HG03025 (cell line): ENCODE measurements around the gene PROM2.

Experiments
- ATAC-seq: cut with Tn5 transposase; IDR thresholded peaks from one replicate; pipeline ENCODE4 v1.9.1; 2021; ENCODE audit warnings: mild to moderate bottlenecking, moderate library complexity; ENCODE audit not compliant: unreplicated experiment, low FRiP score

The PROM2 gene

DNA sequence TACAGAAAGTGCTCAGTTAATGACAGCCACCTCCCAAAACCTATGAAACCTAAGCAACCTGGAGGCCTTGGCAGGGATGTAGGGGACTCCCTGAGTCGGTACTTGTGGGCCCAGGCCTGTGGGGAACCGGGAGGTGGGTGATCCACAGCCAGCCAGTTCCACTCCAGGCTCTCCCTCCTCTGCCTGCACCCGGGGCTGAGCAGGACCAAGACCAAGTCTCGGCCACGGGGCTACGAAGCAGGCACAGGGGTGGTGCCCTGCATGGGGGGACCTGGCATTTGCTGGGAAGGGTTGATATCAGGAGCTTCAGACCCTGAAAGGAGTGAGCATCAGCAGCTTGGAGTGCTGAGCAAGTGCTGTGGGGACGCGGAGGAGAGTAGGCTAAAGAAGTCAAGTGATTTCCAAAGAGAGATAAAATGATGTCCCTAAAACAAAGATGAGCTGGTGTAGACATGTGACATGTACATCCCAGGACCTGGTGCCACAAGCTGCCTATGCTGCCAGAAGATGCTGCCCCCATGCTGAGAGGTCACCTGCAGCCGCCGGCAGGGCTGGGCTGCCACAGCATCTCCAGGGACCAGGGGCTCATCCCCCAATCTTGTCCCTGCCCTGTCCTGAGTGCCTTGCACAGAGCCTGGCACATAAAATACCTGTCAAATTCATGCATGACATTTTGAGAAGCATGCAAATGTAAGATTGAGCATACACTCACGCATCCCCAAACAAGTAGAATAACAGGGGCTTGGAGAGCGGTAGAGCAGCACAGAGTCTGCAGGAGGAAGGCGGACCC is 44.4 kb downstream of the PROM2 start:
- ATAC-seq: no peak

DNA sequence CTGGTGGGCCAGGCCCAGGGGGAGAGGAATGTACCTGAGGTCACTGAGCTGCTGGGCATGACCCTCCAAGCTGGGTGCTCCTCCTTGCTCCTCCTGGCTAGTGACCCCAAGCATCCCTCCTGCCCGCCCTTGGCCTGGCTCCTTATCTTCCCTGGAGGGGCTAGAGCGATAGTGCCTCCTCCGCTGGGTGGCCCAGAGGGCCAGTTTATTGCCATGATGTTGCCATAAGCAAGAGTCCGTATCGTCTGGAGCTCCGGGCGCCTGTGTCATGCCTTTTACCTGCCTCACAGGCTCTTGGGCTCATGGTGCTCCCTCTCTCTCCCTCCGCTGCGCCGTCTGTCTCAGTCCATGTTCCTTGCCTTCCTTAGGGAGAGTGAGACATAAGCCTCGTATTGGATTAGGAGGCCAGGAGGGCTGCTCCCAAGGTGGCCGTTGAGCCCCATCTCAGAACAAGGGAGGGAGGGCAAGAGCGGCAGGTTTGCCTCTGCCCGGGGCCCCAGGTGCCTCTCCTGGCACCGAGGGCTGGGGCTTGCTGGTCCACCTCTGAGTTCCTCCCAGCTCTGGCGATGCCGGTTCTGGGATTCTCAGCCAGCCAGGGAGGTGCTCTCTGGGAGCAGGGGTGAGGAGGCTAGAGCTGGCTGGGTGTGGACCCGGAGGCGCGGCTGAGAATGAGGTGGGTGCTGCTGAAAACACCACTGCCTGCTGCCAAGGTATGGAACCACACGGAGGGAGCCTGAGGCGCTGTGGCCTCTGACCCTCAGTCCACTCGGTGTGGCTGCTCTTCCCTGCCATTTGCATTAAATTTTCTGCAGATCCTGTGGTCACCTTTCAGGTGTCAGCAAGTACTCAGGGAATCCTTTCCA is 45.5 kb downstream of the PROM2 start:
- no peak for ATAC-seq

DNA sequence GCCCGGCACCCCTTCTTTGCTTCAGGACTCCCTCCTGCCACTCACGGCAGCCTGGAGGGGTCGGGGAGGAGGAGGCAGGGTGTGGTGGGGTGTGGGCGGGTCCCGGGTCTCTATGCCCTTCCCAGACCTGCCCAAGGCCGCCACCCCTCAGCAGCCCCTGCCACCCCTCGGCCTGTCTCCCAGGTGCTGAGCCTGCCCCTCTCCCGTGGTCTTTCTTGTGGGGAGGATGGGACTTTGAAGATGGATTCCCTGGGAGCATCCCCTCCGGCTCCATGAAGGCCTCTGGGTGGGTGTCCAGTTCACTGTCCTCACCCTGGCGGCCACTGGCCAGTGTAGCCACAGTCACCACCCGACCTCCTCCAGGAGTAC is 46.1 kb downstream of the PROM2 start:
- ATAC-seq: no peak

DNA sequence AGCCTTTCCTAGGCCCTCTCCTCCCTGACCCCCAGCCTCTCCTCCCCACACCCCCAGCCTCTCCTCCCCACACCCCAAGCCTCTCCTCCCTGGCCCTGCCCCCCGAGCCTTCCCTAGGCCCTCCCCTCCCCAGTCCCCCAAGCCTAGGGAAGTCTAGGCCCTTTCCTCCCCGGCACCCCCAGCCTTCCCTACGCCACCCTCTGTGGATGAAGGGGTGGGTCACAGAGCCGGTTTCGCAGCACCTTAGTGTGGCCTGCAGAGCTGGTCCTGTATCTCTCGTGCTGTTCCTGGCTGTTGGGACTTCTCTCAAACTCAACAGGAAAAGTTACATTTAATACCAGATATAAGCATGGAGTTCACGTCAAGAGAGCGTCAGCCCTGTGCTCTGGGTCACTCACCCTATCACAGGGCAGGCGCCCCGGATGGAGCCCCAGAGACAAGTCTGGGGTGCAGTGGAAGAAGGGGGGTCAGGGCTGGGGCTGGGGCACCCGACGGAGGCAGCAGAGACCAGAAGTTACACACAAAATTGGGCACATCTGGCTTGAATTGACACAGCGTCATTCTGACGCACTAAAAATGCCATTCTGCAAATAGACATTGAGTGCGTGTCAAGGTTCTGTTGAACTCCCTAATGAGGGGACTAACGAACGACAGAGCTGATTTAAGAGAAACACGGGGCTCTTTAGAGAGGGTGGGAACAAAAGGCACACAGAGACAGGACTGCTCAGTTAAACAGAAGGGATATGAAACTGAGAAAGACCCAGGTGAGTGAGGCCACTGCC is 46.9 kb downstream of the PROM2 start:
- no peak for ATAC-seq

DNA sequence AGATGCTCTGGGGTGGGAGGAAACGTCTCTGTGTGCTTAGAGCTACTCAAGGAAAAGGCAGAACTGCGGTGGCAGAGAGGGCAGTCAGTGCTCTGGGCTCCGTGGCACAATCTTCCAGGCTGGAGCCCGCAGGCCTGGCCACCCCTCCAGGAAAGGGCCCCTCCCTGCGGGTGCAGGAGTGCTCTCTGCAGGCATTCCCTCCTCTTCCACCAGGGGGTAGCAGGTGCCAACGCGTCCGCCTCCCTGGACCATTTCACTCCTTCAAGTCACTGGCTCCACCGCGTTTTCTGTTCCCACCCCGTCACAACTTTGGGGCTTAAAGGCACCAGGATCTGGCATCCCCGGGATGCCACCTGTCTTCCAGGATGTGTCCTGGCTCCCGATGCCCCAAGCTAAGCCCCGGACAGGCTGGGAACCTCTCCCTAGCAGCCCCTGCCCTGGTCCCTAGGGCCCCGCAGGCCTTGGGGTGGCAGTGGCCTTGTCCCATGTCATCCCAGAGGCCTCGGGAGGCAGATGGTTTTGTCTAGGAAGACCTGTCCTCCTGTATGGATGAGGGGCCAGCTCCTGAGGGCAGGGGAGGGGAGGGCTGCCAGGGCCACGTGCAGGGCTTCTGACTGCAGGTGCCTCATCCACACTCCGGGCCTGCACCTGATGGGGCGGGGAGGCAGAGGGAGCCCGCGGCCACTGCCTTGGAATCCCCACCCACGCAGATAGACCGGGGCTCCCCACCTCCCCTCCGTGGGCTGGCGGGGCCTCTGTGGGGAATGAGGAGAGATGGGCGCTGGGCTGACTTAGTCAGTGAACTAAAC is 49.3 kb downstream of the PROM2 start:
- no peak for ATAC-seq

DNA sequence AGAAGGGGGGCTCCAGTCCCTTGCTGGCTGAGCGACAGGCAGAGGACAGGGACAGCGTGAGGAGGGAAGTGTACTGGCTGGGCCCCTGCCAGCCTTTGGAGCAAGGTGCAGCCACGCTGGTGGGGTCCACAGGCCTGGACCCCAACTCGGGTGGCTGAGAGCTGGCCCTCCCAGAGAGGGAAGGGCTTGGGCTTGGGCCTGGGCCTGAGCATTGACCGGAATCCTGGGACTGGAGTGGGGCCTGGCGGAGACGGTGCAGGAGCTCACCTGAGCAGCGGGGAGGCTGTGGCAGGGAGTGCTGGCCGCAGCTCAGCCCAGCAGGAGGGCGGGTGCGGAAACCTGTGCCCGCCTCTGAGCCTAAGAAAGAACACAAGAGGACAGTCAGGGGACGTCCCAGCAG is 50.8 kb downstream of the PROM2 start:
- no peak for ATAC-seq

DNA sequence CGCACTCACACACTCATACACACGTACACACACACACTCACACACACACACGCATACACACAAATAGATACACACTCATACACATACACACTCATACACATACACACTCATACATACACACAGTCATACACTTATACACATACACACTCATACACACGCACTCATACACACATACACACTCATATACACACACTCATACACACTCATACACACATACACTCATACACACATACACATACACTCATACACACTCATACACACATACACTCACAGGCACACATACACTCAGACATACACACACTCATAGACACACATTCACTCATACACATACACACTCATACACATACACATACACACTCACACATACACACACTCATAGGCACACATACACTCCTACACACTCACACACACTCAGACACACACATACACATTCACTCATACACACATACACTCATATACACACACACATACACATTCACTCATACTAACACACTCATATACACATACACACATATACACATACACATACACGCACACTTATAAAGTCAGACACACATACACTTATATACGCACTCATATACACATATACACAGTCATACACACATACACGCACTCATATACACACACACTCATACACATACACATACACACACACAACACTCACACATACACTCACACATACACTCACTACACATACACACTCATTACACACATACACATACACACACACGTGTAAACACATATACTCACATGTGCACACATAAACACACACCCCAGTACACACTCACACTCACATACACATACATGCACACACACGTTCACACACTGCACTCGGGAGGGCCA is 51.6 kb downstream of the PROM2 start:
- ATAC-seq: no peak

DNA sequence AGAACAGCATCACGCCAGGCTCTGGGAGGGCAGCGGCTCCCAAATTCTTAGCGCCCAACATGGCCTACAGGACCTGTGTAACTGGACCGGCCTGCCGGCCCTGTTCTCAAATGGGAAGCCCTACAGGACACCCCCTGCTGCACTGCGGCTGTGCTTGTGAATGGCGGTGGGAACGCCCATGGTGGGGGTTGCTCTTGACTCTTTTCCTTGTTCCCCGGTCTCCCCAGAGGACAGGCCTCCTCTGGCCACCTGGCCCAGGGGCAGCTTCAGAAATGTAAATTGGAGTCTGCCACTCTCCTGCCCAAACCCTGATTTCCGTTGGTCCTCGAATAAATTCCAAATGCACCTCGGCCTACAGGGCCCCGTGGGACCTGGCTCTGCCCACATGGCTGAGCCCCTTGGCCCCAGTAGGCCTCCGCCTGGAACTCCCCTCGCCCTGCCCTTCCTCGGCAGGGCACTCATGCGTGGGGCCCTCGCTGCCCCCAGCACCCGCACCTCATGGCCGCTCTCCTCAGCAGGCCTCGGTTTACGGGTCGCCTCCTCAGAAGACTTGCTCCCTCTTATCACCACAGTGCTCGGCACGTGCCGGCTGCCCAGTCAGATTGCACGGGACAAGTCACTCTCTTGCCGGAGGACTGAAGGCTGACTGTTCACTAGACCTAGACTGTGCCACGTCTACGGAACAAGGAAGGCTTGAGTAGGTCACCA is 52.3 kb downstream of the PROM2 start:
- no peak for ATAC-seq

DNA sequence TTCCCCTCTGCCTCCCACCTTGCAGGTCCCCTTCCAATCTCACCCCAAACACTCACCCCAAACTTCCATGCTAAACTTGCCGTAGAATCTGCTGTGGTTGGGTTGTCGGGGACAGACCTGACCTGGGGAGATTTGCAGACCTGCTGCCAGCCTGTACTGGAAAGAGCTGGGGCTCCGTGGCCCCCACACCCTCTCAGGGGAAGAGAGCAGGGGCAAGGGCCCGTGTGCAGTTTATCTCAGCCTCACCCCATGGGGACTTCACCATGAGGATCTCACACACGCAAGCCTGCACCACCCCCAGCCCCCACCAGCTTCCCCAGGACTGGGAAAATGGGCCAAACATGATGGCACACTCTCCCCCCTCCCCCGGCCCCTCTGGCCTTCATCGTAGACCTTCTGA is 53.6 kb downstream of the PROM2 start:
- no peak for ATAC-seq

DNA sequence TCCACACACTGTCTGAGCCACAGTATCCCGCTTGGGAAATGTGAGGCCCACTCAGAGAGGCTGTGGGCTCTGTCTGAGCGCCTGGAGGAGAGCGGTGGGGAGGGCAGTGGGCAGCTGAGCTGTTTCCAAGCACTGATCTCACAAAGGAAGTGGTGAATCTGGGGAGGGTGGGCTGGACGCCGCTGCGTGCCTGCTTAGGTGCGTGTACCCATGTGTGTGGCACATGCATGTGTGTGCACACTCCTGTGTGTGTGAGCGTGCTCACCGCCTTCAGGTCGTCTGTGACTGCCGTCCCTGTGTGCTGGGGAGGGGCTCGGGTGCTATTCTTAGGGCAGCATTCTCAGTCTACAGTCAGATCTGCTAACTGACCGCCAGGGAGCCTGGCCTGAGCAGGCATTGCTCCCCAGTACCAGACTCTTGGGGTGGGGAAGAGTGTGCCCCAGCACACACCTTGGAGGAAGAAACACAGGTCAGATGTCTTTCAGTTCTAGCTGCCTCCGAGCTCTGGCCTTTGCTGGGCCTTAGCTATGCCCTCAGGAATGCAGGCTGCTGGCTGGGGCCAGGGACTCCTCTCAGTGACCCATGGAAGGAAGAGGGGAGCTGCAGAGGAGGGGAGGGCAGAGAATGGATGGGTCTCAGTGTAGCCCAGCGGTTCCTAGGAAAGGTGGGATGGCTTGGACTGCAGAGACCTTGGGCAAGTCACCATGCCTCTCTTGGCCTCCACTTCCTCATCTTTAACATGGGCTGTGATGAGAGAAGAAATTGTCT is 54.3 kb downstream of the PROM2 start:
- no peak for ATAC-seq

DNA sequence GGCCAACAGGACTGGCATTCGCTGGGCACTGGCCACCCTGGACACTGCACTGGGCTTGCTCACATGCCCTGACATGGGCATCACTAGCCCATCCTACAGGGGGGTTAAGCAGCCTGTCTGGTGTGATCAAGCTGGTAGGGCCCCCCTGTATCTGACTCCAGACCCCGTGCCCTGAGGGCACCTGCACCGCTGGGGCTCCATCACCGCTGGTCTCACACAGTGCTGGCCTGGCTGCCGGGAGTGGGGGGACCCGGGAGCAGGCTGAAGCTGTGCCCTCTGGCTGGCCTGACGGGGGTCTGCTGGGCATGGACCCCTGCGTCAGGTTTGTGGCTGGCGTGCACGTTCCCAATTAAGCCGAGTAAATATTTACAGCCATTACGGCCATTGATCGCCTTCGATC is 55.2 kb downstream of the PROM2 start:
- no peak for ATAC-seq

DNA sequence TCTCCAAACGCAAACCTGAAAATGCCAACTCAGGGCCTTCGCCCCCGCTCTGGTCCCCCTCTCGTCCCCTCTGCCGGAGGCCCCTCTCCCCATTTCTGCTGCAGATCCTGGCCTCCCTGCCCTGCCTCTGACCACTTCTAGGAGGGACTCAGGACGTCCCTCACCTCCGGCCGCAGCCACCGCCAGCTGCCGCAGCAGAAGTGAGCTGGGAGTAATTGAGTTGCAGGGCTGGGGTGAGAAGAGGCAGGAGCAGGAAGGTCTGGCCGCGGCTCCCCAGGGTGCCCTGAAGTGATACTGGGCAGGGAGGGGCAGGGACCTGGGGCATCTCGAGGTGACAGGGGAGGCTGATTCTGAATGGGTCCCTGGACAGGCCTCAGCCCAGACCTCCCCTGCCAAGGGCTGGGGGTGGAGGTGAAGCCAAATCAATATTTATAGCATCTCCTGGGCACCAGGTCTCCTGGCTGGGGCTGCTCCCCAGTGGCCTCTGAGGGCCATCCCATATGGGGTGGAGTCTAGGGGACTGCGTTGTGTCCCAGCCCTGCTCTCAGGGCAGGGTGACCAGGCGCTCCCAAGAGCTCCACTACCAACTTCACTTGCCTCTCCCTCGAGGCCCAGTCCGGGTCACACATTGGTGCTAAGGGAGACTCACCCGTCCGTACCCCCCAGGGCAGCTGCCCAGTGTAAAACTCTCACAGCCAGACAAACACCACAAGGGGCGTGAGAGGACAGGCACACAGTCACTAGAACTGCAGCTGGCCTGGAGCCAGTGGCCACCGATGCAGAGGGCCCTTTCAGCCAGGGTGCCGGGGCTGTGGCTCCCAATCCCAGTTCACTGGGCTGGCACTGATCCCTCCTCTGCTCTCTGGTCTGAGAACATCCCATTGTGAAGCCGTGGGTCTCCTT is 55.9 kb downstream of the PROM2 start:
- ATAC-seq: no peak

DNA sequence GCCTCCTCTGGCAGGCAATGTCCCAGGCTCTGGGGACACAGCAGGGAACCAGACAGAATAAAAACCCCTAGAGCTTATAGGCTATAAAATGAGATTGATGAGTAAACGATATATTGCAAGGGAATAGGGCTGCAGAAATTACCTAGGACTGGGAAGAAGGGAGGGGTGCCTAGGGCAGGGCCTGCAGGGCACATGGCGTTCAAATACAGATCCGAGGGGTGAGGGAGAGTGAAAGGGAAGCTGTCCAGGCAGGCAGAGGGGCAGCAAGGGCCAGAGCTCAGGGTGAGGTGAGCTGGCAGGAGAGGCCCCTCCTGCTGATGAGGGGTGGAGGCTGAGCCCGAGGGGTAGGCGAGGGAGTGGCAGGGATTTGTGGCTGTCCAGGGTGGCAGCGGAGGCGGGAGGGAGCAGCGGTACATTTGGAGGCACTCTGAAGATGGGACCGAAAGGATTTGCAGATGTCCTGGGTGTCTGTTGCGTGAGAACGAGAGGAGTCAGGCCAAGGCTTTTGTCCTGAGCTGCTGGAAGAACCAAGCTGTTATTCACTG is 56.6 kb downstream of the PROM2 start:
- ATAC-seq: no peak

DNA sequence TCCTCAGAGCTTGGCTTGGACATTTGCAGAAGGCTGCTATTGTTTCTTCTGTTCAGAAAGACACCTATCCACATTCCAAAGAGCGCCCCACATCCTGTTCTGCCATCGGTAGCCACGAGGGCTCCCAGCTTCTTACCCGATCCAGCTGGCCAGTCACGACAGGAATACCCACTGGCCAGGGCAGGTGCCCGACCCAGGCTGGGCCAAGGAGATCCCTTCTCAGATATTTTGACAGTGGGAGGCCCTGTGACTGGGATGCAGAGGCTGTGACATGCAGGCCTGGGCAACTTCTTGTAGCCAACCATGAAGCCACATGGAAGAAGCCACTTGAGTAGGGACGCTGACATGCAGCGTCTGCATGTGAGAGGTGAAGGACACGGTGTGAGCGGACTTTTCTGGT is 57.4 kb downstream of the PROM2 start:
- ATAC-seq: no peak

DNA sequence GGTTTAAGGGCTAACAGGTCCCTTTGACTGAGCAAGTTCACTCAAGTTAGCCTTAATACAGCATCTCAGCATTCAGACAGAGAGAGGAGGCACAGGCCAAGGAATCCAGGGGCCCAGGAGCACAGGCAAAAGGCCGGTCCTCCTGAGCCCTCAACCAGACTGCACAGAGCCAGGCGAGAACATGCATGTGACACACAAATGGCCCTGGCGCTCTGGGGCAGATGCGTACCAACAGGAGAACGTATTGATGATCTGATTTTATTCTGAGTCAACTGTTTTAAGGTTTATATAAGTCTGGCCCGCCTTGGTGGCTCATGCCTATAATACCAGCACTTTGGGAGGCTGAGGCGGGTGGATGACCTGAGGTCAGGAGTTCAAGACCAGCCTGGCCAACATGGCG is 57.8 kb downstream of the PROM2 start:
- ATAC-seq: no peak

DNA sequence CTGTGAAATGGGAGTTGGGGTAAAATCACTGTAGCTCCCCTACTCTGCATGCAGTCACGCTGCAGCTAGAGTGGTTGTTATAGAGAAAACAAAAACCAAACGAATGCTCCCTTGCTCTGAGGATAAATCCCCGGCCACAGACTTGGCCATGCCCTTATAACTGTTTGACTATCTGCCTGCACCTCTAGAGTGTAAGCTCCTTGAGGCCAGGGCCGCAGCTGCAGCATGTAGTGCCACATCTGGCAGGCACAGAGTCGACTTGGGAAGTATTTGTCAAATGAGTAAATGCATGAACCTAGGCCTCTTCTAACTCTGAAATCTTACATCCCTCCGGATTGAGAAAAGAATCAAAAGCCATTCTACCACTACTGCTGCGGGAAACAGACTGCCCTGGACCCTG is 58.8 kb downstream of the PROM2 start:
- ATAC-seq: no peak

DNA sequence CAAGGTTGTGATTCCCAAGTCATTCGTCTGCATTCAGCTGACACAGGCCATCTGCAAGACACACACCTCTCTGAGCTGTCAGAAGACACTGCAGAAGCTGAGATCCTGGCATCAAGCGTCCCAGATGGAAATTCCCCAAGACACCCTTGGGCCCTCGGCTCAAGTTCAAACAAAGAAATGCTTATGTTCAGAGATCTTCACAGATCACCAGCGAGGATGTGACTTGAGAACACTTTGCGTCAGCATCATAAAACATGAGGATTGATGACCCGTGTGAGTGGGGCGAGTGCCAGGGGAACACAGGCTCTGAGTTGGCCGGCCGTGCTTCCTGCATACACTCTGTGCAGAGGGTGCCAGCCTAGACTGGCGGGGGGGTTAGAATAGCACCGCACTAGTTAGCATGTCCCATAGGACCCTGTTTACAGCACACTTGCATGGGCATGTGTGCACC is 59.7 kb downstream of the PROM2 start:
- no peak for ATAC-seq
